HepG2 (cell line): ENCODE results near the gene TSTD1. TPM values are rescaled to one million over a fixed set of nuclear protein-coding genes. Genes with fewer than 3 reads are reported as not detected.

Source experiments
- ATAC-seq: fragments of 200-7000 bp; cut with Tn5 transposase; 3 replicates; pipeline ENCODE4 v1.9.1; 2020; ENCODE audit warnings: mild to moderate bottlenecking, moderate library complexity
- BruUV-seq: library from RNA; stranded (reverse); fragments of 400-500 nt; replicated peaks from 2 replicates; lab custom pipeline; 2021; lab: Mats Ljungman, UMichigan
- CTCF ChIA-PET: fragments of 300-600 bp; formaldehyde crosslinking; extraction: SDS; loops from one replicate; lab custom pipeline; 2021; ENCODE audit warnings: low total read pairs, inconsistent platforms, low intra/inter-chr PET ratio; lab: Yijun Ruan, JAX
- POLR2A ChIA-PET: fragments of 350-600 bp; sonication (Branson Sonifier 250); formaldehyde crosslinking; loops from one replicate; lab custom pipeline; 2020; ENCODE audit warnings: antibody characterized with exemption, inconsistent platforms; lab: Yijun Ruan, JAX
- DNase-seq: peaks from one replicate; pipeline ENCODE4 v3.0.0-alpha.2; 2015; ENCODE audit warnings: low spot score
- FAIRE-seq: peaks from 3 replicates; lab custom pipeline; 2011; peaks lifted over from hg19 to GRCh38; lab: Jason Lieb, UNC
- H2AFZ ChIP-seq: one replicate; pipeline ENCODE4 v1.6.1; 2011; ENCODE audit warnings: low read length, inconsistent platforms
- H3K27ac ChIP-seq: fragments of 300-600 bp; 3 replicates; pipeline ENCODE4 v1.8.0; 2011; ENCODE audit warnings: mixed run types, mild to moderate bottlenecking, mixed read lengths, low read length, inconsistent platforms; ENCODE audit not compliant: insufficient read depth; ENCODE audit errors: extremely low read length
- H3K27me3 ChIP-seq, 2 experiments: fragments of 200-600 bp in 1 of 2; 2 replicates in 1 of 2; 3 replicates in 1 of 2; pipeline versions ENCODE4 v1.6.0 to v1.8.0; 2011; ENCODE audit warnings: low read length in 2 of 2, mild to moderate bottlenecking in 2 of 2, moderate library complexity in 2 of 2, inconsistent platforms in 1 of 2; ENCODE audit not compliant: insufficient read depth in 2 of 2, control insufficient read depth in 1 of 2
- H3K36me3 ChIP-seq, 2 experiments: fragments of 200-600 bp in 1 of 2; replicated peaks in 1 of 2; 2 replicates in 1 of 2; 3 replicates in 1 of 2; pipeline versions ENCODE4 v1.5.1 to v1.8.0; 2011; ENCODE audit warnings: low read length in 2 of 2, inconsistent platforms in 1 of 2; ENCODE audit not compliant: insufficient read depth in 2 of 2, control insufficient read depth in 1 of 2
- H3K4me1 ChIP-seq: 2 replicates; pipeline ENCODE4 v1.5.1; 2012; ENCODE audit warnings: low read length, inconsistent platforms; ENCODE audit not compliant: insufficient read depth
- H3K4me2 ChIP-seq: 2 replicates; pipeline ENCODE4 v1.6.0; 2011; ENCODE audit warnings: low read depth, low read length, inconsistent platforms
- H3K4me3 ChIP-seq, 3 experiments: fragments of 200-600 bp in 1 of 3; sonication (generic), shearing (Covaris generic) in 1 of 3; replicated peaks in 1 of 3; 2 replicates each; pipeline ENCODE4 v1.5.1; 2011 to 2016; ENCODE audit warnings: low read length in 3 of 3, inconsistent platforms in 2 of 3, low read depth in 2 of 3, mild to moderate bottlenecking in 2 of 3, control low read depth in 1 of 3, mixed read lengths in 1 of 3; ENCODE audit not compliant: insufficient read depth in 1 of 3
- H3K79me2 ChIP-seq: one replicate; pipeline ENCODE4 v1.6.1; 2011; ENCODE audit warnings: low read length, inconsistent platforms; ENCODE audit not compliant: insufficient read depth
- H3K9ac ChIP-seq: 2 replicates; pipeline ENCODE4 v1.6.0; 2011; ENCODE audit warnings: mild to moderate bottlenecking, low read depth, low read length, inconsistent platforms; ENCODE audit not compliant: insufficient read depth
- H3K9me3 ChIP-seq: 2 replicates; pipeline ENCODE4 v1.5.1; 2012; ENCODE audit warnings: mild to moderate bottlenecking, low read length
- H4K20me1 ChIP-seq: 2 replicates; pipeline ENCODE4 v1.6.0; 2011; ENCODE audit warnings: inconsistent platforms, mild to moderate bottlenecking, low read length, moderate library complexity; ENCODE audit not compliant: insufficient read depth
- CHCHD3 ChIP-seq: sonication (generic); formaldehyde crosslinking; IDR thresholded peaks from 2 replicates; pipeline ENCODE4 v1.8.0; 2022; ENCODE audit warnings: mild to moderate bottlenecking, missing genetic modification reagents, moderate library complexity
- CREB1 ChIP-seq, 2 experiments: fragments of 450-650 bp in 1 of 2; IDR thresholded peaks; 2 replicates each; pipeline ENCODE4 v1.6.1; 2016 to 2017; ENCODE audit warnings: control low read depth in 1 of 2, mild to moderate bottlenecking in 1 of 2, missing compliant biosample characterization in 1 of 2, missing genetic modification characterization in 1 of 2
- MYC ChIP-seq: sonication (generic); formaldehyde crosslinking; IDR thresholded peaks from 2 replicates; pipeline ENCODE4 v1.9.0; 2021; ENCODE audit warnings: missing genetic modification reagents, borderline replicate concordance
- RNF219 ChIP-seq: sonication (generic); formaldehyde crosslinking; IDR thresholded peaks from 2 replicates; pipeline ENCODE4 v1.5.0; 2020; ENCODE audit warnings: mild to moderate bottlenecking, missing genetic modification reagents
- SALL1 ChIP-seq: sonication (generic); formaldehyde crosslinking; IDR thresholded peaks from 2 replicates; pipeline ENCODE4 v1.8.0; 2022; ENCODE audit warnings: mild to moderate bottlenecking, missing genetic modification reagents
- WGBS: methylation state at CpG from one replicate; pipeline ENCODE4 v1.1.6; 2017; ENCODE audit warnings: low lambda C conversion rate; 5-methylcytosine and 5-hydroxymethylcytosine counted together
- in situ Hi-C: cut with HindIII; loops from 2 replicates; pipeline ENCODE4 v1.10.0; 2017; ENCODE audit warnings: low pct_unique_long_range_greater_than_20kb; ENCODE audit not compliant: extremely low pct_ligation_motif_present
- intact Hi-C: fragments of 100-400 bp; cut with micrococcal nuclease; formaldehyde crosslinking; loops from one replicate; pipeline ENCODE4 v1.10.0; 2022; ENCODE audit not compliant: unreplicated experiment
- polyA plus RNA-seq, 8 experiments: library from polyadenylated mRNA; depleted of rRNA in 3 of 8; stranded (reverse) in 7 of 8; unstranded in 1 of 8; fragments of >200 nt; fragmentation: Illumina TruSeq in 4 of 8; extraction: Trizol in 4 of 8; gene quantifications; 2 replicates each; pipeline versions ENCODE4 v1.2.1 to v1.2.3, GENCODE V29; 2011 to 2016; ENCODE audit warnings: low read depth in 4 of 8, missing spikeins in 1 of 8, mixed read lengths in 1 of 8; ENCODE audit not compliant: insufficient read depth in 1 of 8
- total RNA-seq, 5 experiments: library from RNA; depleted of rRNA; stranded (reverse); fragments of >200 nt; fragmentation: Illumina TruSeq; extraction: Trizol; gene quantifications; 2 replicates each; pipeline ENCODE4 v1.2.3, GENCODE V29; 2016; ENCODE audit warnings: low read depth in 1 of 5

TSTD1 gene
- total and polyA plus RNA-seq, 2 of the 13 experiments (the other 11 are each of a cell fraction or from before 2014, with no cell fraction given), result 0.15 to 0.31 TPM

GRCh38 chr1:161046605-161047228 is 8.0 kb upstream of the TSTD1 start:
- no TSS peak for BruUV-seq
- peak overlapping the region; percentile 94 for H3K27ac ChIP-seq
- POLR2A ChIA-PET, result interaction anchor here (1.2 to 4.3 kb wide), 8 partner anchors 26 to 130 kb away, joined by 4 to 60 read pairs (median 12); partner anchors contain the start of genes B4GALT3, F11R, NIT1 and PFDN2
- no peaks in the 10 kb centered on the region; a peak in 2 of 5 replicates for H3K27me3 ChIP-seq
- H4K20me1 ChIP-seq, result no peaks in the 10 kb centered on the region
- H3K79me2 ChIP-seq, result peaks cover 13% of the 10 kb centered on the region
- peaks cover 4 to 16% of the 10 kb centered on the region in 2 experiments for H3K36me3 ChIP-seq
- H3K4me2 ChIP-seq, result peak overlapping the region; percentile 85
- intact Hi-C loops, result no loop called here
- no peak for FAIRE-seq
- H3K4me3 ChIP-seq, result peak overlapping the region; percentile 78 to 84 (median 79); a peak in 5 of 6 replicates
- peaks cover 28% of the 10 kb centered on the region for H3K4me1 ChIP-seq
- DNase-seq, result no peak
- in situ Hi-C loops, result no loop called here
- CTCF ChIA-PET, result no interaction called here
- H2AFZ ChIP-seq, result no peak overlapping the region
- peak overlapping the region; percentile 87; the same call in 1 of the 2 replicates for H3K9ac ChIP-seq
- WGBS, result 56% methylated on average over 2 of the region's 2 CpGs
- no peaks in the 10 kb centered on the region for H3K9me3 ChIP-seq
- no peak for TF ChIP-seq CHCHD3
- no peak for TF ChIP-seq RNF219 (CRISPR knock-in tag)
- no peak for TF ChIP-seq CREB1 (IDR thresholded peaks at IDR 0.05)
- no peak for TF ChIP-seq CREB1 (CRISPR knock-in tag; IDR thresholded peaks at IDR 0.05)
- TF ChIP-seq SALL1 (CRISPR knock-in tag), result no peak
- TF ChIP-seq MYC (CRISPR knock-in tag), result no peak
- ATAC-seq, result no peak
